ENCODE data around the gene GBF1.

The GBF1 gene

GRCh38 chr10:102400076-102400475, 154.7 kb downstream of the GBF1 start:
- peaks cover 22% of the 10 kb centered on the region for H3K36me3 ChIP-seq (replicated peaks)
- no peak for TF ChIP-seq CTCF (IDR thresholded peaks at IDR 0.05; ENCODE audit: low read depth, low read length, missing control alignments)
- no peaks in the 10 kb centered on the region for H3K27me3 ChIP-seq (replicated peaks)
- DNase-seq: no peak
- H3K4me3 ChIP-seq (ENCODE audit: low read depth, low read length): no peak overlapping the region
- H3K27ac ChIP-seq: no peak overlapping the region
- in situ Hi-C loops (cut with HindIII; ENCODE audit: low pct_ligation_motif_present, low sequenced_read_pairs): no loop called here

DNA sequence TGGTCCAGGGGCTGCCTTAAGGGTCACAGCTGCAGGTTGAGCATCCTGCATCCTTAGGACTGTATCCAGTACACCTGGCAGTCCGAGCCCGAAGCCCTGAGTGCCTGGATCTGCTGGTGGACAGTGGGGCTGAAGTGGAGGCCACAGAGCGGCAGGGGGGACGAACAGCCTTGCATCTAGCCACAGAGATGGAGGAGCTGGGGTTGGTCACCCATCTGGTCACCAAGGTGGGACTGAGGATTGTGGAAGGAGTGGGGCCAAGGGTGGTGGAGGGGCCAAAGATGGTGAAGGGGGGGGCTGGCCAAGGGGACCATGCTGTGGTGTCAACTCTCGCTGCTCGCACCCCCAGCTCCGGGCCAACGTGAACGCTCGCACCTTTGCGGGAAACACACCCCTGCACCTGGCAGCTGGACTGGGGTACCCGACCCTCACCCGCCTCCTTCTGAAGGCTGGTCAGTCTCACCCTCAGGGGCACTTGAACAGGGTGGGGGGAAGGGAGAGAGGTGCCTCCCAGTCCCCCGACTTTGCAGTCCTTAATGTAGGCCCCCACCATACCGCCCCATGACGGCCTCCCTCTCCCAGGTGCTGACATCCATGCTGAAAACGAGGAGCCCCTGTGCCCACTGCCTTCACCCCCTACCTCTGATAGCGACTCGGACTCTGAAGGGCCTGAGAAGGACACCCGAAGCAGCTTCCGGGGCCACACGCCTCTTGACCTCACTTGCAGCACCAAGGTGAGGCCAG, 155.4 kb downstream of the GBF1 start:
- Histone ChIP-seq H3K27me3 (replicated peaks) (no peaks in the 10 kb centered on the region), H3K4me3 (ENCODE audit: low read depth, low read length) (no peak overlapping the region), H3K27ac (no peak overlapping the region), H3K36me3 (replicated peaks) (peaks cover 22% of the 10 kb centered on the region)
- in situ Hi-C loops (cut with HindIII; ENCODE audit: low pct_ligation_motif_present, low sequenced_read_pairs): no loop called here
- DNase-seq: no peak
- TF ChIP-seq CTCF (IDR thresholded peaks at IDR 0.05; ENCODE audit: low read depth, low read length, missing control alignments): no peak

DNA sequence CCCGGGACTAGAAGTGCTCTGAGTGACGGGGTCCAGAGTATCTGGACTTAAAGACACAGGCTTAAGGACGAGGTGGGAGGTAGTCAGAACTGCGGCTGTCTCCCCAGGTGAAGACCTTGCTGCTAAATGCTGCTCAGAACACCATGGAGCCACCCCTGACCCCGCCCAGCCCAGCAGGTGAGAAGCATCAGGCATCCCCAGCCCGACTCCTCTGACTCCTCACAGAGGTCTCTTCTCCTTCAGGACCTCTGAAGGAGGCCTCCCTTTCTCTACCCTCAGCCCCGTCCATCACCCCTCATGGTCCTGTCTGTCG, 156.0 kb downstream of the GBF1 start:
- TF ChIP-seq CTCF (IDR thresholded peaks at IDR 0.05; ENCODE audit: low read depth, low read length, missing control alignments): no peak
- Histone ChIP-seq H3K27ac (no peak overlapping the region), H3K27me3 (replicated peaks) (no peaks in the 10 kb centered on the region), H3K4me3 (ENCODE audit: low read depth, low read length) (no peak overlapping the region), H3K36me3 (replicated peaks) (peaks cover 22% of the 10 kb centered on the region)
- no peak for DNase-seq
- in situ Hi-C loops (cut with HindIII; ENCODE audit: low pct_ligation_motif_present, low sequenced_read_pairs): no loop called here

DNA sequence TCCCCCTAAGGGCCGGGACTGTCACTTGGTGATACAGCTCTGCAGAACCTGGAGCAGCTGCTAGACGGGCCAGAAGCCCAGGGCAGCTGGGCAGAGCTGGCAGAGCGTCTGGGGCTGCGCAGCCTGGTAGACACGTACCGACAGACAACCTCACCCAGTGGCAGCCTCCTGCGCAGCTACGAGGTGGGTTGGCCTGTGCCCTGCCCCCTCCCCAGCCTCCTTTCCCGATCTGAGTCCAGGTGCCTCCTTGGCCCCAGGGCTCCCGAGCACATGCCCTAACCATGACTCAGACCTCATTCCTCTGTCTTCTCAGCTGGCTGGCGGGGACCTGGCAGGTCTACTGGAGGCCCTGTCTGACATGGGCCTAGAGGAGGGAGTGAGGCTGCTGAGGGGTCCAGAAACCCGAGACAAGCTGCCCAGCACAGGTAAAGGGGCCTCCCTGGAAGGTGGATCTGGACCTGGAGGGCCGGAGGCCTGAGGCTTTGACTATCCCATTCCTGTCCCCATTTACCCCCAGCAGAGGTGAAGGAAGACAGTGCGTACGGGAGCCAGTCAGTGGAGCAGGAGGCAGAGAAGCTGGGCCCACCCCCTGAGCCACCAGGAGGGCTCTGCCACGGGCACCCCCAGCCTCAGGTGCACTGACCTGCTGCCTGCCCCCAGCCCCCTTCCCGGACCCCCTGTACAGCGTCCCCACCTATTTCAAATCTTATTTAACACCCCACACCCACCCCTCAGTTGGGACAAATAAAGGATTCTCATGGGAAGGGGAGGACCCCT, 156.6 kb downstream of the GBF1 start:
- Histone ChIP-seq H3K4me3 (ENCODE audit: low read depth, low read length) (no peak overlapping the region), H3K27ac (no peak overlapping the region), H3K36me3 (replicated peaks) (peaks cover 22% of the 10 kb centered on the region), H3K27me3 (replicated peaks) (no peaks in the 10 kb centered on the region)
- in situ Hi-C loops (cut with HindIII; ENCODE audit: low pct_ligation_motif_present, low sequenced_read_pairs): no loop called here
- DNase-seq: peak; percentile 19
- TF ChIP-seq CTCF (IDR thresholded peaks at IDR 0.05; ENCODE audit: low read depth, low read length, missing control alignments): no peak

DNA sequence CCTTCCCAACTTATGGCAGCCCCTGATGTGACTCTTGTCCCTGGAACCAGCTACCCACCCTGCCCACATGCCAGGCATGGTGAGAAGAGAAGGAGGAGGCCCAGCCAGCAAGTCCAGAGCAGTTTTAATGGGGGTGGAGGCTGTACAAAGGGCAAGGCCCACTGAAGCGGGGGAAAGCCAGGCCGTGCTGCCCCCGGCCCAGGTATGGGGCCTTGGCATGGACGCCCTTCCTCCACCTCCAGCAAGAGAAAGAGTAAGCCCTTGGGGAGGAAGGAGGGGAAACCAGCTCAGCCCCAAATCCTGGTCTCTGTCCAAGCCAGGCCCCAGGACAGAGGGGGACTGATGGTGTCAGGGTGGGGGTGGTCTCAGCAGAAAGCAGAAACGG, 157.2 kb downstream of the GBF1 start:
- DNase-seq: no peak
- H3K36me3 ChIP-seq (replicated peaks): peaks cover 21% of the 10 kb centered on the region
- no peak overlapping the region for H3K4me3 ChIP-seq (ENCODE audit: low read depth, low read length)
- TF ChIP-seq CTCF (IDR thresholded peaks at IDR 0.05; ENCODE audit: low read depth, low read length, missing control alignments): no peak
- H3K27me3 ChIP-seq (replicated peaks): no peaks in the 10 kb centered on the region
- H3K27ac ChIP-seq: no peak overlapping the region
- in situ Hi-C loops (cut with HindIII; ENCODE audit: low pct_ligation_motif_present, low sequenced_read_pairs): no loop called here
